ENCODE measurements around the gene TMC1.

- TF ChIP-seq CTCF (IDR thresholded peaks at IDR 0.05) (no peak), POLR2A (IDR thresholded peaks at IDR 0.05) (no peak), POLR2AphosphoS5 (IDR thresholded peaks at IDR 0.05) (no peak)
Measured at GRCh38 chr9:72612449-72612848, 91.0 kb downstream of the TMC1 start.

Data from upper lobe of left lung (tissue), 4 donors.